ENCODE measurements around the gene LSP1. TPM values are rescaled to one million over a fixed set of nuclear protein-coding genes. Genes with fewer than 3 reads are reported as not detected.

Gene LSP1
- total RNA-seq, 3 donors from 2014 or later: 21.4 to 36.0 (median 23.6) TPM

- no peaks in the 10 kb centered on the region for H3K36me3 ChIP-seq
- no peak overlapping the region for H3K27ac ChIP-seq
- intact Hi-C loops (cut with DNase I; ENCODE audit: low total_unique reads): no loop called here
- no peak for DNase-seq (ENCODE audit: low spot score in 2 of 2)
- H3K27me3 ChIP-seq: no peaks in the 10 kb centered on the region
- TF ChIP-seq POLR2A (IDR thresholded peaks at IDR 0.05) (no peak), POLR2AphosphoS5 (IDR thresholded peaks at IDR 0.05) (no peak), CTCF (IDR thresholded peaks at IDR 0.05) (no peak)
- no peaks in the 10 kb centered on the region for H3K4me1 ChIP-seq
- no peak overlapping the region for H3K4me3 ChIP-seq
- no peaks in the 10 kb centered on the region for H3K9me3 ChIP-seq
Observed at GRCh38 chr11:1925373-1926155, 72.7 kb downstream of the LSP1 start.

- Histone ChIP-seq H3K4me3 (no peak overlapping the region), H3K4me1 (no peaks in the 10 kb centered on the region), H3K27ac (peak overlapping the region in 1 of 2 donors; percentile 72), H3K27me3 (no peaks in the 10 kb centered on the region), H3K9me3 (no peaks in the 10 kb centered on the region), H3K36me3 (no peaks in the 10 kb centered on the region)
- no peak for TF ChIP-seq CTCF (IDR thresholded peaks at IDR 0.05)
- TF ChIP-seq POLR2A (IDR thresholded peaks at IDR 0.05): no peak
- TF ChIP-seq POLR2AphosphoS5 (IDR thresholded peaks at IDR 0.05): no peak
- intact Hi-C loops (cut with DNase I; ENCODE audit: low total_unique reads): no loop called here
- DNase-seq (ENCODE audit: low spot score in 2 of 2): no peak
Observed at GRCh38 chr11:1926156-1927025, 73.5 kb downstream of the LSP1 start.

GRCh38 chr11:1927026-1927847, 74.4 kb downstream of the LSP1 start:
- no peaks in the 10 kb centered on the region for H3K9me3 ChIP-seq
- H3K27me3 ChIP-seq: no peaks in the 10 kb centered on the region
- intact Hi-C loops (cut with DNase I; ENCODE audit: low total_unique reads): no loop called here
- no peaks in the 10 kb centered on the region for H3K4me1 ChIP-seq
- peak overlapping the region in 1 of 3 donors; percentile 11 for H3K4me3 ChIP-seq
- H3K36me3 ChIP-seq: no peaks in the 10 kb centered on the region
- peak overlapping the region in 1 of 2 donors; percentile 72 for H3K27ac ChIP-seq
- DNase-seq (ENCODE audit: low spot score in 2 of 2): no peak
- TF ChIP-seq CTCF (IDR thresholded peaks at IDR 0.05) (no peak), POLR2AphosphoS5 (IDR thresholded peaks at IDR 0.05) (no peak), POLR2A (IDR thresholded peaks at IDR 0.05) (no peak)

- peak overlapping the region in 1 of 2 donors; percentile 72 for H3K27ac ChIP-seq
- DNase-seq (ENCODE audit: low spot score in 2 of 2): no peak
- H3K9me3 ChIP-seq: no peaks in the 10 kb centered on the region
- peak overlapping the region in 1 of 3 donors; percentile 11 for H3K4me3 ChIP-seq
- no peaks in the 10 kb centered on the region for H3K36me3 ChIP-seq
- H3K4me1 ChIP-seq: no peaks in the 10 kb centered on the region
- intact Hi-C loops (cut with DNase I; ENCODE audit: low total_unique reads): no loop called here
- no peaks in the 10 kb centered on the region for H3K27me3 ChIP-seq
- TF ChIP-seq CTCF (IDR thresholded peaks at IDR 0.05) (no peak), POLR2AphosphoS5 (IDR thresholded peaks at IDR 0.05) (no peak), POLR2A (IDR thresholded peaks at IDR 0.05) (no peak)
Observed at GRCh38 chr11:1927848-1928469, 75.1 kb downstream of the LSP1 start.
